ENCODE data around the gene CD4. TPM values are rescaled to one million over a fixed set of nuclear protein-coding genes. Genes with fewer than 3 reads are reported as not detected.
A peak's percentile ranks its signal among the peaks of the same experiment; 100 is the strongest.

CD4 gene
- total RNA-seq, 2 experiments from 2014 or later = 206 to 211 TPM

DNA sequence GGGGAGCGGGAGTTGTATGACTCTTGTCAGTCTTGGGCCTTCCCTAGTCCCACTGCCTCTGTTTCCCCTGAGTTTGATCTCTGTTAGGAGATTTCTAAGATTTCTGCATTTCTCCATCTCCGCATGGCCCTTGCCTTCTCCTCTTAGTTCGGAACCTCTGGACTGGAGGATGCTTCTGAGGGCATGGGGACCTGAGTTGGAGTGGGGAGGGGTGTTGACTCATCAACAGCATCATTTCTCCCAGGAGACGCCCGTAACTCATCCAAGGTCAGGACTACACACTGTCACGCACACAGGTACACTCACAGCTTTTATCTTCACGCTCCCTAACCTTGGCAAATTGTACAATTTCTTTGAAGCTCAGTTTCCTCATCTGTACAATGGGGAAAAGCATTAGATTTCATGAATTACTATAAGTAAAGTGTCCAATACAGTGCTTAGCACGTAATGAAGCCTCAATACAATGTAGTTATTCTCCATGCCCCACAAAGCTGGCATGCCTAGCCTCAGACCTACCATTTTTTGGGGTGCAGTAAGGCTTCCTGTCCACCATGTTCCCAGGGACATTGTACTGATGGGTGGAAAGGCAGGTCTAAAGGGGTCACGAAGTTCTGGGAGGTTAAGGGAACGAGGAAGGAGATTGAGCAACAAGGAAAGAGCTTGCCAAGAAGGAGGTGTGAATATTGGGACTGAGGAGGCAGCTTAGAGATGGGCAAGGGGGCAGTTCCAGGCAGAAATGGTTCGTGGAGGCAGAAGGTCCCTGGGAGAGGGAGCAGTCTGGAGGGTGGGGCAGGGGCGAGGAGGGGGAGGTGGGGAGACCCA lies 17.6 kb upstream of the CD4 start:
- H3K36me3 Mint-ChIP-seq (ENCODE audit: low read depth) = peaks cover 40% of the 10 kb centered on the region
- POLR2A ChIA-PET = interaction anchor here (0.6 to 1.5 kb wide), 2 partner anchors 17 to 389 kb away, joined by 3 to 6 read pairs; partner anchors contain the start of gene CD4
- peak overlapping the region; percentile 89 for H3K27ac Mint-ChIP-seq
- ATAC-seq = no peak
- peaks cover 74% of the 10 kb centered on the region for H3K4me1 Mint-ChIP-seq
- H3K27me3 Mint-ChIP-seq = peaks cover 20% of the 10 kb centered on the region
- intact Hi-C loops (cut with DNase I, micrococcal nuclease) = loop anchor here in 1 of 2 experiments (2.0 kb wide), 1 partner anchor 19 kb away; no protein-coding TSS in a partner anchor
- peak overlapping the region; percentile 86 for H3K4me3 Mint-ChIP-seq
- DNase-seq = peak; percentile 22
- no peaks in the 10 kb centered on the region for H3K9me3 Mint-ChIP-seq (ENCODE audit: low read depth)
- CTCF ChIA-PET = interaction anchor here (0.5 to 2.7 kb wide), 10 partner anchors 8 to 101 kb away, joined by 3 to 21 read pairs (median 3); partner anchors contain the start of genes MLF2, SPSB2 and USP5

DNA sequence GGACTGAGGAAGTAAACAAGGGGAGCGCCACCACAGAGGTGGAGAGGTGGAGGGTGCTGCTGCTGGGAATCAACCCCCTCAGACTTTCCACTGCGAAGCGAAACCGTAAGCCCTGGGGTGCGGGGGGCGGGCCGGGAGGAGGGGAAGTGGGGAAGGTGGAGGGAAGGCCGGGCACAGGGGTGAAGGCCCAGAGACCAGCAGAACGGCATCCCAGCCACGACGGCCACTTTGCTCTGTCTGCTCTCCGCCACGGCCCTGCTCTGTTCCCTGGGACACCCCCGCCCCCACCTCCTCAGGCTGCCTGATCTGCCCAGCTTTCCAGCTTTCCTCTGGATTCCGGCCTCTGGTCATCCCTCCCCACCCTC lies 17.0 kb upstream of the CD4 start, which contains the start of gene LAG3:
Gene LAG3 (plus strand): TSS at position 190 of the 365 bp plus-strand sequence. CDS start 333 bp downstream, outside the sequence.
- intact Hi-C loops (cut with DNase I, micrococcal nuclease) = loop anchor here in 1 of 2 experiments (2.0 kb wide), 1 partner anchor 18 kb away; no protein-coding TSS in a partner anchor
- Mint-ChIP-seq H3K27me3 (peaks cover 20% of the 10 kb centered on the region), H3K36me3 (ENCODE audit: low read depth) (peaks cover 41% of the 10 kb centered on the region), H3K4me3 (peak within 1 kb of the TSS; percentile 86), H3K4me1 (peaks cover 77% of the 10 kb centered on the region), H3K27ac (peak within 1 kb of the TSS; percentile 89), H3K9me3 (ENCODE audit: low read depth) (no peaks in the 10 kb centered on the region)
- ChIA-PET POLR2A (interaction anchor here (0.6 kb wide), 2 partner anchors 10 to 20 kb away, joined by 3 to 5 read pairs; no protein-coding TSS in a partner anchor), CTCF (interaction anchor here (0.7 to 2.7 kb wide), 4 partner anchors 9 to 101 kb away, joined by 3 to 21 read pairs (median 10); partner anchors contain the start of genes MLF2 and SPSB2)
- ATAC-seq (peak; percentile 55), DNase-seq (peak; percentile 86)

DNA sequence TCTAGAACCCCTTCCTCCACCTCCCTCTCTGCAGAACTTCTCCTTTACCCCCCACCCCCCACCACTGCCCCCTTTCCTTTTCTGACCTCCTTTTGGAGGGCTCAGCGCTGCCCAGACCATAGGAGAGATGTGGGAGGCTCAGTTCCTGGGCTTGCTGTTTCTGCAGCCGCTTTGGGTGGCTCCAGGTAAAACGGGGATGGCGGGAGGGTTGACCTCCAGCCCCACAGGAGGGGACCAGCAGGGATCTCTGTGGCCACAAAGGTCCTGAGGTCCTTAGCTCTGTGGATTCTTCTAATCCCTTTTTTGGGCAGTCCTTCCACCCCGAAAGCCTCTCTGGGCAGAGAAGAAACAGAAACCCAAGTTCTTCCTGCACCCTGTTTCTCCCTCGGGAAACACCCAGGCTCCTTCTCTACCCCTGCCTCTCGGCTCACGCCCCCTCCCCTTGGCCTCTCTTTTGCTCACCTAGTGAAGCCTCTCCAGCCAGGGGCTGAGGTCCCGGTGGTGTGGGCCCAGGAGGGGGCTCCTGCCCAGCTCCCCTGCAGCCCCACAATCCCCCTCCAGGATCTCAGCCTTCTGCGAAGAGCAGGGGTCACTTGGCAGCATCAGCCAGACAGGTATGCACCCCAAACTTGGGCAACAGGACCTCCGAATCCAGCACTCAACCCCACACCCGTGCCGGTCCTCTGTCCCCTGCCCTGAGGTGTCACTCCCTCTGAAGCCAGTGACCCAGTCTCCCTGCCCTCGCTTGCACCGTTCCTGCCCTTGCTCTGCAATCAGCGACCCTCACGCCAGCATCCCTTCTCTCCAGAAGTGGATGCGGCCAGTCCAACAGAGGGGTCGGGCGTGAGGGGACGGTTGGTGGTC lies 16.4 kb upstream of the CD4 start:
- no peak for ATAC-seq
- Mint-ChIP-seq H3K9me3 (ENCODE audit: low read depth) (no peaks in the 10 kb centered on the region), H3K4me3 (peak overlapping the region; percentile 86), H3K36me3 (ENCODE audit: low read depth) (peaks cover 42% of the 10 kb centered on the region), H3K4me1 (peaks cover 79% of the 10 kb centered on the region), H3K27me3 (peaks cover 15% of the 10 kb centered on the region), H3K27ac (peak overlapping the region; percentile 89)
- ChIA-PET CTCF (interaction anchor here (1.6 to 2.7 kb wide), 2 partner anchors 10 to 19 kb away, joined by 4 to 21 read pairs; partner anchors contain the start of gene MLF2), POLR2A (interaction anchor here (0.6 kb wide), 2 partner anchors 11 to 20 kb away, joined by 3 to 5 read pairs; no protein-coding TSS in a partner anchor)
- DNase-seq = no peak
- intact Hi-C loops (cut with DNase I, micrococcal nuclease) = loop anchor here in 1 of 2 experiments (2.0 kb wide), 1 partner anchor 18 kb away; no protein-coding TSS in a partner anchor

DNA sequence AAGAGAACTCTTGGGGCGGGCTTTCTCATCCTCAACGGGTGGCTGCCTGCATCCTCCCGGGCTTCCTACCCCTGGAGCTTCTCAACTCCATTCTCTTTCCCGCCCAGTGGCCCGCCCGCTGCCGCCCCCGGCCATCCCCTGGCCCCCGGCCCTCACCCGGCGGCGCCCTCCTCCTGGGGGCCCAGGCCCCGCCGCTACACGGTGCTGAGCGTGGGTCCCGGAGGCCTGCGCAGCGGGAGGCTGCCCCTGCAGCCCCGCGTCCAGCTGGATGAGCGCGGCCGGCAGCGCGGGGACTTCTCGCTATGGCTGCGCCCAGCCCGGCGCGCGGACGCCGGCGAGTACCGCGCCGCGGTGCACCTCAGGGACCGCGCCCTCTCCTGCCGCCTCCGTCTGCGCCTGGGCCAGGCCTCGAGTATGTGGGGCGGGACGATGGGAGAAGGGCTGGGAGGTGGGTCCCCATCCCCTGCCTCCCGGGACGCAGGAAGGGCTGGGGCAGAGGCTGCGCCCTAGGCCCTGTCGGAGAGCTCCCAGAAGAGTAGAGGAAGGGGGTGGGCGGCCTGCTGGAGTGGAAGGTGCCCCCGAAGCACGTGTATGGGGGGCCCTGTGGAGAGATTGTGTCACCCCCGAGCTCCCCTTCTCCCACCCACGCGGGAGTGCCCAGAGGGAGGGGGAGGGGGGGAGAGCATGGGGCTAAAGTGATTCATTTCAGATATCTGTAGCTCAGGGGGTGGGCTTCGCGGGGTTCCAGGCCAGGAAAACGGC lies 15.6 kb upstream of the CD4 start:
- intact Hi-C loops (cut with DNase I, micrococcal nuclease) = loop anchor here in 1 of 2 experiments (2.0 kb wide), 1 partner anchor 17 kb away; no protein-coding TSS in a partner anchor
- Mint-ChIP-seq H3K4me3 (peak overlapping the region; percentile 86), H3K36me3 (ENCODE audit: low read depth) (peaks cover 49% of the 10 kb centered on the region), H3K4me1 (peaks cover 81% of the 10 kb centered on the region), H3K27ac (peak overlapping the region; percentile 89), H3K27me3 (peaks cover 9% of the 10 kb centered on the region), H3K9me3 (ENCODE audit: low read depth) (no peaks in the 10 kb centered on the region)
- ATAC-seq (peak; percentile 27), DNase-seq (peak; percentile 69)
- ChIA-PET CTCF (interaction anchor here (0.7 to 1.7 kb wide), 4 partner anchors 15 to 232 kb away, joined by 3 to 7 read pairs (median 3); partner anchors contain the start of gene CD4), POLR2A (interaction anchor here (1.0 kb wide), 1 partner anchor 10 kb away, joined by 3 read pairs; no protein-coding TSS in a partner anchor)

DNA sequence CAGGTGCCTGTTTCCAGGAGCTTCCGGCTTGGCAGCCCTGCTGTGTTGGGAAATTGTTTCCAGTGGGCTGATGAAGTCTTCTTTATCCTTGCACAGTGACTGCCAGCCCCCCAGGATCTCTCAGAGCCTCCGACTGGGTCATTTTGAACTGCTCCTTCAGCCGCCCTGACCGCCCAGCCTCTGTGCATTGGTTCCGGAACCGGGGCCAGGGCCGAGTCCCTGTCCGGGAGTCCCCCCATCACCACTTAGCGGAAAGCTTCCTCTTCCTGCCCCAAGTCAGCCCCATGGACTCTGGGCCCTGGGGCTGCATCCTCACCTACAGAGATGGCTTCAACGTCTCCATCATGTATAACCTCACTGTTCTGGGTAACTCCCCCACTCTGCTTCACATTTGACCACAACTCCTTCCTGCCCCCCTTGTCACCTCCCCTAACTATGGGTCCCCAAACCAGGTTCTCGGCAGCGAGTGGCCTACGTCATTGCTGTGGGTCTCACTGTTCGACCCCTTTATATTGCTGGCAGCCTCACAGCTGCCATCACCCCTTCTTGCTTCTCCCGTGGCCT lies 14.7 kb upstream of the CD4 start:
- DNase-seq (peak; percentile 26), ATAC-seq (no peak)
- intact Hi-C loops (cut with DNase I, micrococcal nuclease) = loop anchor here in 1 of 2 experiments (5.0 kb wide), 3 partner anchors 52 to 157 kb away; partner anchors contain the start of genes COPS7A and ZNF384
- peaks cover 5% of the 10 kb centered on the region for H3K27me3 Mint-ChIP-seq
- CTCF ChIA-PET = interaction anchor here (0.5 to 2.1 kb wide), 7 partner anchors 9 to 232 kb away, joined by 3 to 8 read pairs (median 3); partner anchors contain the start of genes CD4 and PTMS
- POLR2A ChIA-PET = interaction anchor here (1.0 kb wide), 1 partner anchor 9 kb away, joined by 3 read pairs; no protein-coding TSS in a partner anchor
- H3K36me3 Mint-ChIP-seq (ENCODE audit: low read depth) = peaks cover 49% of the 10 kb centered on the region
- peak overlapping the region; percentile 86 for H3K4me3 Mint-ChIP-seq
- H3K27ac Mint-ChIP-seq = peak overlapping the region; percentile 84
- H3K4me1 Mint-ChIP-seq = peaks cover 87% of the 10 kb centered on the region
- H3K9me3 Mint-ChIP-seq (ENCODE audit: low read depth) = no peaks in the 10 kb centered on the region

DNA sequence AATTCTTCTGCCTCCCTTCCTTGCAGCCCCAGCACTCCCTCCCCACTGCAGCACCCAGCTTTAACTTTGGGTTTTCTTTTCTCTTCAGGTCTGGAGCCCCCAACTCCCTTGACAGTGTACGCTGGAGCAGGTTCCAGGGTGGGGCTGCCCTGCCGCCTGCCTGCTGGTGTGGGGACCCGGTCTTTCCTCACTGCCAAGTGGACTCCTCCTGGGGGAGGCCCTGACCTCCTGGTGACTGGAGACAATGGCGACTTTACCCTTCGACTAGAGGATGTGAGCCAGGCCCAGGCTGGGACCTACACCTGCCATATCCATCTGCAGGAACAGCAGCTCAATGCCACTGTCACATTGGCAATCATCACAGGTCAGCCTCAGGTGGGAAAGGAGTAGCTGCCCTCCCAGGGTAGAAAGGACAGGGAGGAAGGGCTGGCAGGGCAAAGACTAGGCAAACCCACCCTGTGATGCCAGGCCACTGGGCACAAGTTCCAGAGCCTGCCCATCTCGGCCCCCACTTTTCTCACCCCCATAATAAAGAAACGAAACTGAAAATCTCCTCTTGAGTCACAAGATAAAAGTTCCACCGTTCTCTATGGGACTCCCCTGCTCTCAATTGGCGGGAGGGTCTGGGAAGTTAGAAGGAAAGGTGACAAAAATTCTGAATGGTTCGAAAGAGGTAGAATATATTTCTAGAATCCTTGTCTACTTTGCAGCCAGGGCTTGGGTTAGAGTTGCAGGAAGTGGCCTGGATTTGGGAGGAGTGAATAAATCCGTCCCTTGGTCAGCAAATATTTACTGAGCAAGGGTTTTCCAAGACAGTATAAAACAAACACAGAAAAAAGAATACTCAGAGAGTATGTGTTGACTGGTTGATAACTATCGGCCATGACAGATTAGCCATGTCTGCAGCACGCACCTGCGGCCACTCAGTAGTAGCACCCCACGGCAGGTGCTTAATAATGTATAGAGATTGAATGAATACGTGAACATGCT lies 13.8 kb upstream of the CD4 start:
- H3K36me3 Mint-ChIP-seq (ENCODE audit: low read depth) = peaks cover 47% of the 10 kb centered on the region
- peak overlapping the region; percentile 86 for H3K4me3 Mint-ChIP-seq
- POLR2A ChIA-PET = interaction anchor here (1.0 kb wide), 1 partner anchor 8 kb away, joined by 3 read pairs; no protein-coding TSS in a partner anchor
- intact Hi-C loops (cut with DNase I, micrococcal nuclease) = loop anchor here in 1 of 2 experiments (5.0 kb wide), 3 partner anchors 53 to 158 kb away; partner anchors contain the start of genes COPS7A and ZNF384
- CTCF ChIA-PET = interaction anchor here (1.1 to 2.1 kb wide), 3 partner anchors 10 to 17 kb away, joined by 3 to 8 read pairs (median 7); partner anchors contain the start of genes CD4 and PTMS
- DNase-seq (no peak), ATAC-seq (no peak)
- H3K27me3 Mint-ChIP-seq = peaks cover 5% of the 10 kb centered on the region
- no peaks in the 10 kb centered on the region for H3K9me3 Mint-ChIP-seq (ENCODE audit: low read depth)
- peak overlapping the region; percentile 84 for H3K27ac Mint-ChIP-seq
- peaks cover 90% of the 10 kb centered on the region for H3K4me1 Mint-ChIP-seq

DNA sequence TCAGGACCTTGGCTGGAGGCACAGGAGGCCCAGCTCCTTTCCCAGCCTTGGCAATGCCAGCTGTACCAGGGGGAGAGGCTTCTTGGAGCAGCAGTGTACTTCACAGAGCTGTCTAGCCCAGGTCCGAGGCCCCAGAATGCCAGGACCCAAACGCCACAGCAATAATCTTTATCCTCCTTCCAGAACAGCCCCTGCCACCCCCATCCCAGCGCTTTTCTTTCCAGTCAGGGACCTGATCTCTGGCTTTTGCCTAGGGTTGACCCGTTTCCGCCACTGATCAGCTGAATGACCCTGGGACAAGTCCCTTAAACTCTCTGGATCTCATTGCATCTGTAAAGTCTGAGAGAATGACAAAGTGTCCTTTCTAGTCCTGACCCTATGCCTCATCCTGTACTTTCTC lies 11.9 kb upstream of the CD4 start:
- CTCF ChIA-PET = interaction anchor here (0.5 to 3.4 kb wide), 6 partner anchors 11 to 245 kb away, joined by 3 to 29 read pairs (median 5); partner anchors contain the start of genes MLF2 and PTMS
- no peak overlapping the region for H3K4me3 Mint-ChIP-seq
- ATAC-seq (no peak), DNase-seq (no peak)
- peaks cover 86% of the 10 kb centered on the region for H3K4me1 Mint-ChIP-seq
- intact Hi-C loops (cut with DNase I, micrococcal nuclease) = loop anchor here in 1 of 2 experiments (5.0 kb wide), 3 partner anchors 55 to 160 kb away; partner anchors contain the start of genes COPS7A and ZNF384
- no peak overlapping the region for H3K27ac Mint-ChIP-seq
- H3K27me3 Mint-ChIP-seq = peaks cover 5% of the 10 kb centered on the region
- peaks cover 43% of the 10 kb centered on the region for H3K36me3 Mint-ChIP-seq (ENCODE audit: low read depth)
- POLR2A ChIA-PET = interaction anchor here (0.8 kb wide), 1 partner anchor 17 kb away, joined by 11 read pairs; no protein-coding TSS in a partner anchor
- no peaks in the 10 kb centered on the region for H3K9me3 Mint-ChIP-seq (ENCODE audit: low read depth)

DNA sequence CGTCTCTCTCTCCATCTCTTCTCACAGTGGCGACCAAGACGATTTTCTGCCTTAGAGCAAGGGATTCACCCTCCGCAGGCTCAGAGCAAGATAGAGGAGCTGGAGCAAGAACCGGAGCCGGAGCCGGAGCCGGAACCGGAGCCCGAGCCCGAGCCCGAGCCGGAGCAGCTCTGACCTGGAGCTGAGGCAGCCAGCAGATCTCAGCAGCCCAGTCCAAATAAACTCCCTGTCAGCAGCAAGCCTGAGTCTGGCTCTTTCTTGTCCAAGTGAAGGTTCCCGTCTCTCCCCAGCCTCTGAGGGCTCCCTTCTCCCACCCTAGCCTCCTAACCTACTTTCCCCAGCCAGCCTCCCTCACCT lies 11.1 kb upstream of the CD4 start:
- CTCF ChIA-PET = interaction anchor here (0.5 to 4.7 kb wide), 13 partner anchors 9 to 171 kb away, joined by 3 to 37 read pairs (median 4); partner anchors contain the start of genes CD4, CDCA3, COPS7A and MLF2
- intact Hi-C loops (cut with DNase I, micrococcal nuclease) = loop anchor here in 1 of 2 experiments (2.0 to 5.0 kb wide), 4 partner anchors 13 to 161 kb away; partner anchors contain the start of genes COPS7A and ZNF384
- Mint-ChIP-seq H3K36me3 (ENCODE audit: low read depth) (peaks cover 42% of the 10 kb centered on the region), H3K4me1 (peaks cover 87% of the 10 kb centered on the region), H3K27me3 (peaks cover 5% of the 10 kb centered on the region), H3K27ac (peak overlapping the region; percentile 84), H3K9me3 (ENCODE audit: low read depth) (no peaks in the 10 kb centered on the region), H3K4me3 (peak overlapping the region; percentile 72)
- POLR2A ChIA-PET = interaction anchor here (0.6 to 0.8 kb wide), 2 partner anchors 163 to 244 kb away, joined by 3 to 5 read pairs; no protein-coding TSS in a partner anchor
- ATAC-seq (no peak), DNase-seq (no peak)
